ENCODE results near the gene SORCS3.

SORCS3 gene

GRCh38 chr10:105187243-105187642 lies 546.2 kb downstream of the SORCS3 start:
- no peak for DNase-seq (ENCODE audit: low spot score)

GRCh38 chr10:105188737-105189462 lies 547.8 kb downstream of the SORCS3 start:
- no peak for DNase-seq (ENCODE audit: low spot score)

GRCh38 chr10:105189463-105189800 lies 548.3 kb downstream of the SORCS3 start:
- DNase-seq (ENCODE audit: low spot score): no peak

GRCh38 chr10:105192146-105192545 lies 551.1 kb downstream of the SORCS3 start:
- no peak for DNase-seq (ENCODE audit: low spot score)

- DNase-seq (ENCODE audit: low spot score): no peak
Observed at GRCh38 chr10:105192861-105193260, 551.8 kb downstream of the SORCS3 start.

GRCh38 chr10:105195831-105196230 lies 554.7 kb downstream of the SORCS3 start:
- DNase-seq (ENCODE audit: low spot score): no peak

- no peak for DNase-seq (ENCODE audit: low spot score)
Observed at GRCh38 chr10:105197598-105198364, 556.7 kb downstream of the SORCS3 start.

- no peak for DNase-seq (ENCODE audit: low spot score)
Observed at GRCh38 chr10:105206616-105207015, 565.5 kb downstream of the SORCS3 start.

GRCh38 chr10:105207476-105207995 lies 566.4 kb downstream of the SORCS3 start:
- no peak for DNase-seq (ENCODE audit: low spot score)

- no peak for DNase-seq (ENCODE audit: low spot score)
Observed at GRCh38 chr10:105210546-105210945, 569.5 kb downstream of the SORCS3 start.

GRCh38 chr10:105237685-105238084 lies 596.6 kb downstream of the SORCS3 start:
- DNase-seq (ENCODE audit: low spot score): no peak

- no peak for DNase-seq (ENCODE audit: low spot score)
Observed at GRCh38 chr10:105239311-105240219, 598.5 kb downstream of the SORCS3 start.

- no peak for DNase-seq (ENCODE audit: low spot score)
Observed at GRCh38 chr10:105241254-105241653, 600.2 kb downstream of the SORCS3 start.

GRCh38 chr10:105243381-105243780 lies 602.3 kb downstream of the SORCS3 start:
- no peak for DNase-seq (ENCODE audit: low spot score)

GRCh38 chr10:105243825-105244224 lies 602.7 kb downstream of the SORCS3 start:
- DNase-seq (ENCODE audit: low spot score): no peak

GRCh38 chr10:105247831-105248499 lies 606.9 kb downstream of the SORCS3 start:
- DNase-seq (ENCODE audit: low spot score): no peak

GRCh38 chr10:105252911-105253310 lies 611.8 kb downstream of the SORCS3 start:
- no peak for DNase-seq (ENCODE audit: low spot score)

GRCh38 chr10:105253515-105254212 lies 612.6 kb downstream of the SORCS3 start:
- no peak for DNase-seq (ENCODE audit: low spot score)

GRCh38 chr10:105258036-105258673 lies 617.1 kb downstream of the SORCS3 start:
- no peak for DNase-seq (ENCODE audit: low spot score)

GRCh38 chr10:105258674-105259065 lies 617.6 kb downstream of the SORCS3 start:
- DNase-seq (ENCODE audit: low spot score): no peak

GRCh38 chr10:105259201-105259600 lies 618.1 kb downstream of the SORCS3 start:
- no peak for DNase-seq (ENCODE audit: low spot score)

All from left forelimb (tissue), 1 donor.